Progenitor cell of endocrine pancreas (in vitro differentiated cells): Measurements from ENCODE around the gene PLCL1. TPM values are rescaled to one million over a fixed set of nuclear protein-coding genes. Genes with fewer than 3 reads are reported as not detected.
"Not testable (repeated sequence)": the region's sequence is repeated elsewhere in the genome, so short reads cannot be mapped to it uniquely, and the experiment has no call there.

ENCODE experiments used
- DNase-seq: peaks from one replicate; pipeline ENCODE4 v3.0.0; 2021; ENCODE audit warnings: low spot score; ENCODE audit not compliant: unreplicated experiment
- H3K27ac Mint-ChIP-seq: 2 replicates; pipeline ENCODE4 v1.8.0; 2021; ENCODE audit warnings: mild to moderate bottlenecking, moderate library complexity, mixed read lengths
- H3K27me3 Mint-ChIP-seq: 2 replicates; pipeline ENCODE4 v1.8.0; 2021; ENCODE audit warnings: mixed read lengths
- H3K36me3 Mint-ChIP-seq: 2 replicates; pipeline ENCODE4 v1.8.0; 2022; ENCODE audit warnings: mixed read lengths; ENCODE audit not compliant: insufficient read depth
- H3K4me1 Mint-ChIP-seq: 2 replicates; pipeline ENCODE4 v1.8.0; 2021; ENCODE audit warnings: low read depth, mixed read lengths
- H3K4me3 Mint-ChIP-seq: 2 replicates; pipeline ENCODE4 v1.8.0; 2021; ENCODE audit warnings: low read depth, mild to moderate bottlenecking, moderate library complexity, mixed read lengths
- H3K9me3 Mint-ChIP-seq: 2 replicates; pipeline ENCODE4 v1.8.0; 2021; ENCODE audit warnings: low read depth, mixed read lengths
- CTCF ChIP-seq: fragments of 200-600 bp; sonication (generic); IDR thresholded peaks from one replicate; pipeline ENCODE4 v1.5.0; 2021; ENCODE audit warnings: antibody characterized with exemption, mild to moderate bottlenecking; ENCODE audit not compliant: unreplicated experiment
- total RNA-seq: library from RNA; stranded (reverse); gene quantifications from 2 replicates; pipeline ENCODE4 v1.2.1, GENCODE V29; 2021

PLCL1 gene
- total RNA-seq, 1 donor from 2014 or later = 48.3 TPM

DNA sequence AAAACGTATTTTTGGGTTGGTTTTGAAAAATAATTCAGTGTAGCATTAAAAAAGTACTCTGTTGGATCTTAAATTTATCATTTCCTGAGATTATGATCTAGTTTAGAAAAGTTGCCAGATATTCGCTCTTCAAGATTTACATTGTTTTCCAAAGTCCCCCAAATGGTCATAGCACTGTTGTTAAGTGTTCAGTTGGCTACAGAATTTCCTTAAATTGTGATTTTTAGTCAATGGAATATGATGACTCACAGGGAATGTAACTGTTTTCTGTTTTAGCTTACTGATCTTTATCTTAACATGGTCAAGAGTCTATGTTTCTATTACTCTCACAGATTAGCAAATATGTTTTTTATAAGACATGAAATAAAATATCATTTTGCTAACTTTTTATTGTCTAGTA, 23.2 kb downstream of the PLCL1 start:
- DNase-seq = no peak
- H3K27ac Mint-ChIP-seq = no peak overlapping the region
- H3K4me3 Mint-ChIP-seq = no peak overlapping the region
- H3K36me3 Mint-ChIP-seq = peaks cover 27% of the 10 kb centered on the region
- H3K9me3 Mint-ChIP-seq = peaks cover 20% of the 10 kb centered on the region
- no peaks in the 10 kb centered on the region for H3K27me3 Mint-ChIP-seq
- TF ChIP-seq CTCF = no peak
- no peaks in the 10 kb centered on the region for H3K4me1 Mint-ChIP-seq

DNA sequence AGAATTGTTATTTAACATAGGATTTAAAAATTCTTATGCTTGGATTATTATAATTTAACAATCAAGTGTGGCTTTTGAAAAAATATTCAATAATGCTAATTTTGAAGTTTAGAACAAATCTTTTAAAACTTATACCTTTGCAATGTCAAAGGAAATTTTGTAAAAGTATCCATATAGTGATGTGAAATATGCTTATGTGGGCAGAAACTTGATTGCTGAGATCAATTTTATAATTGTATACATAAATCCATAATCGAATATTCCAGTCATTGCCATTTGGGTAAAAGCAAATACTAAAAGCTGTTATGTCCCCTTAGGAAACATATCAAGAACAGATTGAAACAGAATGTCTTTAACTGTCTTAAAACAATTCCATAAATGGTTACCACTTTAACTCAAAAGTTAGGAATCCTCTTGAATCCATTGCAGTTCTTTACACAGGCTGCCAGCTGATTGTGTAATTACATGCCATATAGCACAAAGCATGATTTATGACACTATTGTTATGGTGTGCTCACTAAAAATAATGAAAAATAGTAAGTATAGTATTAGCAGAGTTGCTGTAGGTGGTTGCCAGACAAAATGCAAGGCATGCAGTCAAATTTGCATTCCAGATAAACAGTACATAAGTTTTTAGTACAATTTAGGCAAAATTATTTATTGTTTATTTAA, 24.2 kb downstream of the PLCL1 start:
- H3K27me3 Mint-ChIP-seq = no peaks in the 10 kb centered on the region
- DNase-seq = no peak
- peaks cover 29% of the 10 kb centered on the region for H3K36me3 Mint-ChIP-seq
- TF ChIP-seq CTCF = no peak
- H3K9me3 Mint-ChIP-seq = peaks cover 25% of the 10 kb centered on the region
- H3K27ac Mint-ChIP-seq = no peak overlapping the region
- H3K4me1 Mint-ChIP-seq = no peaks in the 10 kb centered on the region
- no peak overlapping the region for H3K4me3 Mint-ChIP-seq

DNA sequence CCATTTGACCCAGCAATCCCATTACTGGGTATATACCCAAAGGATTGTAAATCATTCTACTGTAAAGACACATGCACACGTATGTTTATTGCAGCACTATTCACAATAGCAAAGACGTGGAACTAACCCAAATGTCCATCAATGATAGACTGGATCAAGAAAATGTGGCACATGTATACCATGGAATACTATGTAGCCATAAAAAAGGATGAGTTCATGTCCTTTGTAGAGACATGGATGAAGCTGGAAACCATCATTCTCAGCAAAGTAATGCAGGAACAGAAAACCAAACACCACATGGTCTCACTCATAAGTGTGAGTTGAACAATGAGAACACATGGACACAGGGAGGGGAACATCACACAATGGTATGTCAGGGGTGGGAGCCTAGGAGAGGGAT, 30.4 kb downstream of the PLCL1 start:
- H3K9me3 Mint-ChIP-seq = peaks cover 35% of the 10 kb centered on the region
- H3K4me1 Mint-ChIP-seq, H3K27me3 Mint-ChIP-seq, DNase-seq, H3K27ac Mint-ChIP-seq, H3K4me3 Mint-ChIP-seq: not testable (repeated sequence)
- peaks cover 40% of the 10 kb centered on the region for H3K36me3 Mint-ChIP-seq

DNA sequence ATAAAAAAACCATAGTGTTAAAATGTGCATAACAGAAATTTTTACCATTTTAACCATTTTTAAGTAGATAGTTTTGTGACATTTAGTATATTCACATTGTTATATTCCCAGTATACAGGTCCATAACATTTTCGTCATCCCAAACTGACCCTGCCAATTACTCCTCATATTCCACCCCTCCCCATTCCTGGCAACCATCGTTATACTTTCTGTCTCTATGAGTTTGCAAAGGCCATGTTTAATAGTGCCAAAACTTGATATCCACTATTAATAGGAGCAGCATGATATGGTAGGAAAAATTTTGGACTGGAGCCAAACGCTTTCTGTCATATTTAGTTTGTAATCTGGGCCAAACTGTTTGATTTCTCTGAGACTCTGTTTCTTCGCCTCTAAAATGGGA, 30.9 kb downstream of the PLCL1 start:
- peaks cover 3% of the 10 kb centered on the region for H3K4me1 Mint-ChIP-seq
- no peak overlapping the region for H3K4me3 Mint-ChIP-seq
- no peak for DNase-seq
- H3K27ac Mint-ChIP-seq = no peak overlapping the region
- TF ChIP-seq CTCF = no peak
- peaks cover 36% of the 10 kb centered on the region for H3K36me3 Mint-ChIP-seq
- H3K9me3 Mint-ChIP-seq = peaks cover 32% of the 10 kb centered on the region
- H3K27me3 Mint-ChIP-seq = no peaks in the 10 kb centered on the region

DNA sequence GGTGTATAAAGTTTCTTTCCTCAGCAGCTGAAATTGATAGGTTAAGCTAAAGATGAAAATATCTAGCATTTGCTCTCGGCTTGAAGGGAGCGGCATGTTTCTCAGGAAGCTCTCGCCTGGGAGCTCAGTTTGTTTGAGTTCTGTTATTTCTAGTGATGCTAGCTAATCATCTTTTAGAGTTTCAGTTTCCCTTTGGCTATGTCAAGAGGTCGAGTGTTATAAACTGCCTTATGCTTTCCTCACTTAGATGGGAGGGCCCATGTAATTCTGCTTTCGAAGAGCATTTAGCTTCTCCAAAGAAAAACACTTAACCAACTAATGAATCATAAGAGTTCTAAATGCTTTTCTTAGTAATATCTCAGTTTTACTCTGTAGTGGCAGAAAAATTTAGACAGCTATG, 33.6 kb downstream of the PLCL1 start:
- Mint-ChIP-seq H3K27ac (no peak overlapping the region), H3K36me3 (peaks cover 25% of the 10 kb centered on the region), H3K27me3 (no peaks in the 10 kb centered on the region), H3K9me3 (peaks cover 13% of the 10 kb centered on the region), H3K4me1 (peaks cover 3% of the 10 kb centered on the region), H3K4me3 (no peak overlapping the region)
- DNase-seq = no peak
- no peak for TF ChIP-seq CTCF

DNA sequence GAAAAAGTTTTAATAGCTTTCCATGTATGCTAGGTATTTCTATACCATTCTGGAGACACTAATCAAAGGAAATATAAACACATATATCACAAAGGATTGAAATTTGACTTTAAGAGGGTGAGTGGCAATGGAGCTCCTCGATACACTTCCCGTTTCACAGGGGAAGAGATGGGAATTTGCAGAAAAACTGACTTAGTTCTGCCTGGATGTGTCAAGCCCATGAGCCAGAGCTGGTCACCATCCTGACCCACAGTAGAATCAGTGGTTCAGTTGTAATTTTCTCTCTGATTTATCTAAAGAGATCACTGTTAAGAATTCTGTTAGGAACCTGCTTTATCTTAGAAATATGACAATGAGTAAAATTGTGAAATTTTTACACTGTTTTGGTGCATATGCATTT, 34.2 kb downstream of the PLCL1 start:
- H3K9me3 Mint-ChIP-seq = peaks cover 10% of the 10 kb centered on the region
- no peak overlapping the region for H3K27ac Mint-ChIP-seq
- H3K4me1 Mint-ChIP-seq = peaks cover 3% of the 10 kb centered on the region
- H3K36me3 Mint-ChIP-seq = peaks cover 23% of the 10 kb centered on the region
- TF ChIP-seq CTCF = no peak
- no peak overlapping the region for H3K4me3 Mint-ChIP-seq
- DNase-seq = no peak
- no peaks in the 10 kb centered on the region for H3K27me3 Mint-ChIP-seq
